Measurements from ENCODE around the gene LTBP1. TPM values are rescaled to one million over a fixed set of nuclear protein-coding genes. Genes with fewer than 3 reads are reported as not detected.

Gene LTBP1
- total and polyA plus RNA-seq, 7 experiments from 2014 or later = 0.29 to 2.1 TPM; not detected in 5

- Mint-ChIP-seq H3K4me1 (peaks cover 0 to 9% (median 0%) of the 10 kb centered on the region in 7 donors), H3K9me3 (peaks cover 0 to 4% (median 0%) of the 10 kb centered on the region in 11 donors), H3K4me3 (no peak overlapping the region), H3K27ac (no peak overlapping the region), H3K27me3 (peaks cover 0 to 19% (median 3%) of the 10 kb centered on the region in 5 donors), H3K36me3 (no peaks in the 10 kb centered on the region)
- Histone ChIP-seq H3K27ac (ENCODE audit: low read depth, low read length) (no peak overlapping the region), H3K27me3 (ENCODE audit: control insufficient read depth in 2 of 2, insufficient read depth in 2 of 2, low read length in 2 of 2) (no peaks in the 10 kb centered on the region), H3K9me3 (ENCODE audit: control insufficient read depth in 2 of 3, low read length in 3 of 3) (no peaks in the 10 kb centered on the region), H3K4me1 (ENCODE audit: control insufficient read depth in 2 of 2, insufficient read depth in 2 of 2, low read length in 2 of 2) (no peaks in the 10 kb centered on the region), H3K36me3 (ENCODE audit: control insufficient read depth in 2 of 3, insufficient read depth in 3 of 3, low read length in 3 of 3) (no peaks in the 10 kb centered on the region), H3K4me3 (ENCODE audit: low read length) (no peak overlapping the region)
- intact Hi-C loops (cut with micrococcal nuclease) = loop anchor here in 1 of 2 donors (10.0 kb wide), 1 partner anchor 154 kb away; no protein-coding TSS in a partner anchor
- ChIA-PET POLR2A (no interaction called here), CTCF (no interaction called here)
- DNase-seq (no peak), ATAC-seq (no peak)
Observed at GRCh38 chr2:33221046-33221784, 274.5 kb downstream of the LTBP1 start.

GRCh38 chr2:33222309-33222708 is 275.6 kb downstream of the LTBP1 start:
- H3K4me1 ChIP-seq (ENCODE audit: control insufficient read depth in 2 of 2, insufficient read depth in 2 of 2, low read length in 2 of 2) = no peaks in the 10 kb centered on the region
- no peak overlapping the region for H3K4me3 ChIP-seq (ENCODE audit: low read length)
- no peaks in the 10 kb centered on the region for H3K36me3 ChIP-seq (ENCODE audit: control insufficient read depth in 2 of 3, insufficient read depth in 3 of 3, low read length in 3 of 3)
- H3K4me3 Mint-ChIP-seq = no peak overlapping the region
- peaks cover 0 to 9% (median 0%) of the 10 kb centered on the region in 7 donors for H3K4me1 Mint-ChIP-seq
- POLR2A ChIA-PET = no interaction called here
- no peak overlapping the region for H3K27ac ChIP-seq (ENCODE audit: low read depth, low read length)
- H3K9me3 Mint-ChIP-seq = peaks cover 0 to 4% (median 0%) of the 10 kb centered on the region in 11 donors
- intact Hi-C loops (cut with micrococcal nuclease) = loop anchor here in 1 of 2 donors (10.0 kb wide), 1 partner anchor 152 kb away; no protein-coding TSS in a partner anchor
- CTCF ChIA-PET = no interaction called here
- H3K9me3 ChIP-seq (ENCODE audit: control insufficient read depth in 2 of 3, low read length in 3 of 3) = no peaks in the 10 kb centered on the region
- H3K27me3 Mint-ChIP-seq = peaks cover 0 to 19% (median 3%) of the 10 kb centered on the region in 5 donors
- H3K36me3 Mint-ChIP-seq = no peaks in the 10 kb centered on the region
- no peak for DNase-seq
- no peaks in the 10 kb centered on the region for H3K27me3 ChIP-seq (ENCODE audit: control insufficient read depth in 2 of 2, insufficient read depth in 2 of 2, low read length in 2 of 2)
- no peak for ATAC-seq
- H3K27ac Mint-ChIP-seq = no peak overlapping the region

GRCh38 chr2:33223856-33224255 is 277.1 kb downstream of the LTBP1 start:
- CTCF ChIA-PET = no interaction called here
- no peak overlapping the region for H3K27ac Mint-ChIP-seq
- H3K4me3 Mint-ChIP-seq = no peak overlapping the region
- peaks cover 0 to 15% (median 3%) of the 10 kb centered on the region in 5 donors for H3K27me3 Mint-ChIP-seq
- Histone ChIP-seq H3K4me1 (ENCODE audit: control insufficient read depth in 2 of 2, insufficient read depth in 2 of 2, low read length in 2 of 2) (no peaks in the 10 kb centered on the region), H3K9me3 (ENCODE audit: control insufficient read depth in 2 of 3, low read length in 3 of 3) (no peaks in the 10 kb centered on the region), H3K4me3 (ENCODE audit: low read length) (no peak overlapping the region), H3K36me3 (ENCODE audit: control insufficient read depth in 2 of 3, insufficient read depth in 3 of 3, low read length in 3 of 3) (no peaks in the 10 kb centered on the region), H3K27ac (ENCODE audit: low read depth, low read length) (no peak overlapping the region), H3K27me3 (ENCODE audit: control insufficient read depth in 2 of 2, insufficient read depth in 2 of 2, low read length in 2 of 2) (no peaks in the 10 kb centered on the region)
- H3K9me3 Mint-ChIP-seq = peaks cover 0 to 4% (median 0%) of the 10 kb centered on the region in 11 donors
- intact Hi-C loops (cut with micrococcal nuclease) = loop anchor here in 1 of 2 donors (10.0 kb wide), 1 partner anchor 151 kb away; no protein-coding TSS in a partner anchor
- ATAC-seq = no peak
- POLR2A ChIA-PET = no interaction called here
- H3K4me1 Mint-ChIP-seq = peaks cover 0 to 9% (median 0%) of the 10 kb centered on the region in 7 donors
- no peaks in the 10 kb centered on the region for H3K36me3 Mint-ChIP-seq
- DNase-seq = no peak

- POLR2A ChIA-PET = no interaction called here
- Mint-ChIP-seq H3K36me3 (no peaks in the 10 kb centered on the region), H3K4me1 (peaks cover 0 to 3% (median 0%) of the 10 kb centered on the region in 7 donors), H3K9me3 (peaks cover 0 to 4% (median 0%) of the 10 kb centered on the region in 11 donors), H3K4me3 (no peak overlapping the region), H3K27me3 (peaks cover 0 to 7% (median 3%) of the 10 kb centered on the region in 5 donors), H3K27ac (no peak overlapping the region)
- ATAC-seq (no peak), DNase-seq (no peak)
- H3K27me3 ChIP-seq (ENCODE audit: control insufficient read depth in 2 of 2, insufficient read depth in 2 of 2, low read length in 2 of 2) = no peaks in the 10 kb centered on the region
- intact Hi-C loops (cut with micrococcal nuclease) = loop anchor here in 1 of 2 donors (10.0 kb wide), 1 partner anchor 149 kb away; no protein-coding TSS in a partner anchor
- no peak overlapping the region for H3K27ac ChIP-seq (ENCODE audit: low read depth, low read length)
- H3K4me1 ChIP-seq (ENCODE audit: control insufficient read depth in 2 of 2, insufficient read depth in 2 of 2, low read length in 2 of 2) = no peaks in the 10 kb centered on the region
- H3K4me3 ChIP-seq (ENCODE audit: low read length) = no peak overlapping the region
- H3K36me3 ChIP-seq (ENCODE audit: control insufficient read depth in 2 of 3, insufficient read depth in 3 of 3, low read length in 3 of 3) = no peaks in the 10 kb centered on the region
- CTCF ChIA-PET = no interaction called here
- no peaks in the 10 kb centered on the region for H3K9me3 ChIP-seq (ENCODE audit: control insufficient read depth in 2 of 3, low read length in 3 of 3)
Observed at GRCh38 chr2:33225350-33225749, 278.6 kb downstream of the LTBP1 start.

GRCh38 chr2:33226546-33226945 is 279.8 kb downstream of the LTBP1 start:
- CTCF ChIA-PET = no interaction called here
- intact Hi-C loops (cut with micrococcal nuclease) = loop anchor here in 1 of 2 donors (10.0 kb wide), 1 partner anchor 148 kb away; no protein-coding TSS in a partner anchor
- Mint-ChIP-seq H3K4me3 (no peak overlapping the region), H3K9me3 (peaks cover 0 to 4% (median 0%) of the 10 kb centered on the region in 11 donors), H3K27ac (no peak overlapping the region), H3K27me3 (peaks cover 3 to 5% (median 4%) of the 10 kb centered on the region in 5 donors), H3K36me3 (no peaks in the 10 kb centered on the region), H3K4me1 (no peaks in the 10 kb centered on the region)
- H3K9me3 ChIP-seq (ENCODE audit: control insufficient read depth in 2 of 3, low read length in 3 of 3) = no peaks in the 10 kb centered on the region
- H3K36me3 ChIP-seq (ENCODE audit: control insufficient read depth in 2 of 3, insufficient read depth in 3 of 3, low read length in 3 of 3) = no peaks in the 10 kb centered on the region
- no peak overlapping the region for H3K4me3 ChIP-seq (ENCODE audit: low read length)
- H3K27ac ChIP-seq (ENCODE audit: low read depth, low read length) = no peak overlapping the region
- POLR2A ChIA-PET = no interaction called here
- no peaks in the 10 kb centered on the region for H3K4me1 ChIP-seq (ENCODE audit: control insufficient read depth in 2 of 2, insufficient read depth in 2 of 2, low read length in 2 of 2)
- no peaks in the 10 kb centered on the region for H3K27me3 ChIP-seq (ENCODE audit: control insufficient read depth in 2 of 2, insufficient read depth in 2 of 2, low read length in 2 of 2)
- ATAC-seq = no peak
- no peak for DNase-seq

- Histone ChIP-seq H3K4me1 (ENCODE audit: control insufficient read depth in 2 of 2, insufficient read depth in 2 of 2, low read length in 2 of 2) (no peaks in the 10 kb centered on the region), H3K27me3 (ENCODE audit: control insufficient read depth in 2 of 2, insufficient read depth in 2 of 2, low read length in 2 of 2) (no peaks in the 10 kb centered on the region), H3K4me3 (ENCODE audit: low read length) (no peak overlapping the region), H3K27ac (ENCODE audit: low read depth, low read length) (no peak overlapping the region), H3K36me3 (ENCODE audit: control insufficient read depth in 2 of 3, insufficient read depth in 3 of 3, low read length in 3 of 3) (no peaks in the 10 kb centered on the region), H3K9me3 (ENCODE audit: control insufficient read depth in 2 of 3, low read length in 3 of 3) (no peaks in the 10 kb centered on the region)
- CTCF ChIA-PET = no interaction called here
- H3K27ac Mint-ChIP-seq = no peak overlapping the region
- H3K36me3 Mint-ChIP-seq = no peaks in the 10 kb centered on the region
- peaks cover 0 to 4% (median 0%) of the 10 kb centered on the region in 11 donors for H3K9me3 Mint-ChIP-seq
- no peaks in the 10 kb centered on the region for H3K4me1 Mint-ChIP-seq
- no peak for DNase-seq
- H3K27me3 Mint-ChIP-seq = peaks cover 5 to 27% (median 11%) of the 10 kb centered on the region in 5 donors
- intact Hi-C loops (cut with micrococcal nuclease) = loop anchor here in 1 of 2 donors (10.0 kb wide), 1 partner anchor 145 kb away; no protein-coding TSS in a partner anchor
- POLR2A ChIA-PET = no interaction called here
- ATAC-seq = no peak
- H3K4me3 Mint-ChIP-seq = no peak overlapping the region
Observed at GRCh38 chr2:33229646-33230045, 282.9 kb downstream of the LTBP1 start.

Measured in naive thymus-derived CD4-positive, alpha-beta T cell (primary cell).